Stimulated activated CD8-positive, alpha-beta memory T cell treated with anti-CD3 and anti-CD28 coated beads, Interleukin-2, amount 100 ng/mL, for 48 hours (primary cell): ENCODE results near the gene SRSF5.
A peak's percentile ranks its signal among the peaks of the same experiment; 100 is the strongest.
"Not testable (repeated sequence)": the region's sequence is repeated elsewhere in the genome, so short reads cannot be mapped to it uniquely, and the experiment has no call there.

ENCODE experiments used
- DNase-seq, 2 donors: peaks; one replicate each; pipeline ENCODE4 v3.0.0-alpha.2; 2020; ENCODE audit warnings: low read depth in 2 of 2

Gene SRSF5

GRCh38 chr14:69808919-69809808 is 42.2 kb downstream of the SRSF5 start:
- no peak for DNase-seq

GRCh38 chr14:69811227-69811867 is 44.4 kb downstream of the SRSF5 start:
- no peak for DNase-seq

DNA sequence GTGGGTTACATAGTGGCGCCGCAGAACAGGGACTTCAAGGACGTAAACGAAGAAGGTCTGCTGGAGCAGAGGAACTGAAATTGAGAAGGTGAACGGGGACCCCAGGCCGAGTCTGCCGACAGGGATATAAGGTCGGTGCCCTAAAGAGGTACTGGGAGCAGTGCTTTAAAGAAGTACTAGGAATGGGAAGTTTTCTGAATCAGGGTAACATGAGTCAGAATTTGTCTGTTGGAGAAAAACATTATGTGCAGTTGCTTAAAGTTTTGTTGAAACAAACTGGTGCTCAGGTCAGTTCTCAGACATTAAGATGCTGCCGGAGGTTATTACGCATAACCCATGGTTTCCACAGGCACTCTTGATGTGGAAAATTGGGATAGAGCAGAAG is 44.9 kb downstream of the SRSF5 start:
- no peak for DNase-seq

- DNase-seq = no peak
Observed at GRCh38 chr14:69812711-69813110, 45.8 kb downstream of the SRSF5 start.

- not testable (repeated sequence) for DNase-seq
Observed at GRCh38 chr14:69813346-69813745, 46.4 kb downstream of the SRSF5 start.

DNA sequence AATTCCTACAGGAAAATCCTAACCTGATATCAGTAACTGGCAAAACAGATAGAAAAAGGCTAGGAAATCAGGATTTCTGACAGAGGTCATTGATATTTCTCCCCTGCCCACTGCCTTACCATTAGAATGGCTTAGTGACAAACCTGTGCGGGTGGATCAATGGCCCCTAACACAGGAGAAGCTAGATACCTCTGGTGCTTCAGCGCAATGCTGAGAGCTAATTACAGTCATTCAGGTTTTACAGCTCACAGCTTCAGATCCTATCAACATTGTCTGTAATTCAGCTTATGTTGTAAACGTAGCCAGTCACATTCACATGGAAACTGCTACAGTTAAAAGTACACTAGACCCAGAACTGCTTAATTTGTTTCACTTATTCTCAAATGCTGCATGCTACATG is 47.5 kb downstream of the SRSF5 start:
- DNase-seq = no peak

DNA sequence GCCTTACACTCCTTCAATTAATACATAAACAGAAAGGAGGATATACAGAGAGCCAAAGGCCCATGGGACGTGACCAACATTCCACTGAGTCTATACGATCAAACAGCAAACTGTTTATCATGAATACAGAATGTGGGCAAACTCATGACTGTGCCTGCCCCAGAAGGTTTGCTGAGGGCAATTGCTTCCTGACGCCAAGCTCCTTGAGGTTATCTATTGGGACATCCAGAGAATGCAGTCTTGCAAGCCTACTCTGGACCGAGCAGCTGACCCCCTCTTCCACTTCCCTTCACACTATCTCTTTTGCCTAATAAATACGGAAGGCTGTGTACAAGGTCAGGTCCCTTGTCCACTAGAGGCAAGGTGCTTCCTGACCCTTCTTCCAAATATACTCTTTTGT is 48.6 kb downstream of the SRSF5 start:
- DNase-seq = no peak

DNA sequence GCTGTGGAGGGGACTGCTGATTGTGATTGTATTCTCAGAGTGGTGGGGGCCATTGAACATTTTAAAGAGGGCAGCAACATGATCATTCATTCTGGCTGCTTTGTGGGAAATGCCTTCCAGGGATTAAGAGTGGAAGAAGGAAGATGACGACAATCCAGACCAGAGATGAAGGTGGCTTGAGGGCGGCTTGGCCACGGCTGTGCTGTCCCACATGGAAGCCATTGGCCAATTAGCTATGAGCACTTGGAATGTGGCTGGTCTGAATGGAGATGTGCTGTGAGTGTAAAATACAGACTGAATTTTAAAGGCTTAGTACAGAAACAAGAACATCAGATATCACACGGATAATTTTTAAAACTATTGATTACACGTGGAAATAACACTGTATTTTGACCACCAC is 49.3 kb downstream of the SRSF5 start:
- DNase-seq = no peak

GRCh38 chr14:69818758-69819191 is 51.8 kb downstream of the SRSF5 start:
- DNase-seq = peak; percentile 5 to 9

DNA sequence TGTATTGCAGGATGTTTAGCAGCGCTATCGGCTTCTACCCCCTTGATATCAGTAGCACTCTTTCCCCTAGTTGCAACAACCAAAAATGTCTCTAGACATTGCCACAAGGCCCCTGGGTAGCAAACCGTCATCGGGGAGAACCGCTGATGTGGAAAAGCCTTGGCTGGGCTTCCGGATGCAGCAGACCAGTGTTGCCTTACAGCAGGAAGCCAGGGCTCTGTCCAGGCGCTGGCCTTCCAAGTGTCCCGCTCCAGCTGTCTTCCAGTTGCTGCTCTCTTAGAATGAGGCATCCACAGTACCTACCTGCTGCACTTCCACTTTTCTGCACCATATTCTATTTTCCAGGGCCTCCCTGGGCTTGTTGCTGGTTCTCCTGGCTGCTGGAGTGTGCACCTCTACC is 52.7 kb downstream of the SRSF5 start:
- no peak for DNase-seq

DNA sequence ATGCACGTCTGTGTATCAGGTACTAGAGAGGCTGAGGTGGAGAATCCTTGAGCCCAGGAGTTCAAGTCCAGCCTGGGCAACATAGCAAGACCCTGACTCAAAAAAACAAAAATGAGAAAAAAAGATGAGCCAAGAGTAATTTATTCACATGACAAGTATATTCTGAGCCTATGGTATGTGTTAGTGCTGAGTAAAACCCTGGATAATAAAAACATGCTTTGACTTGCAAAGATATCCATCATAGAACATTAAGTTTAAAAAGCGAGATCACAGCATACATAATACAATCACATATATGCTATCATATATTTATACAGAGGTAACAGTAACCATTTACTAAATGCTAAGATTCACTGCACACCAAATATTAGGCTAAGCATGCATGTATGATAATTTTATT is 54.0 kb downstream of the SRSF5 start:
- no peak for DNase-seq
